HG03196 (cell line): ENCODE data around the gene CPT2.
A peak's percentile ranks its signal among the peaks of the same experiment; 100 is the strongest.

Experiments used
- ATAC-seq: cut with Tn5 transposase; IDR thresholded peaks from one replicate; pipeline ENCODE4 v1.9.1; 2021; ENCODE audit not compliant: unreplicated experiment

CPT2 gene

GRCh38 chr1:53196485-53197290 lies at the start of gene CPT2:
CPT2 (plus strand) TSS chr1:53196824; CDS start chr1:53196944, 120 bp downstream.
- peak; percentile 99 for ATAC-seq

GRCh38 chr1:53147174-53147573 lies 49.5 kb upstream of the CPT2 start:
- ATAC-seq = no peak

GRCh38 chr1:53148123-53148522 lies 48.5 kb upstream of the CPT2 start:
- ATAC-seq = no peak

- ATAC-seq = no peak
Measured at GRCh38 chr1:53153752-53154151, 42.9 kb upstream of the CPT2 start.

- no peak for ATAC-seq
Measured at GRCh38 chr1:53154859-53155438, 41.7 kb upstream of the CPT2 start.

GRCh38 chr1:53155534-53155933 lies 41.1 kb upstream of the CPT2 start:
- no peak for ATAC-seq

- ATAC-seq = no peak
Measured at GRCh38 chr1:53155945-53156344, 40.7 kb upstream of the CPT2 start.

GRCh38 chr1:53156783-53157182 lies 39.8 kb upstream of the CPT2 start:
- ATAC-seq = no peak

GRCh38 chr1:53158900-53159299 lies 37.7 kb upstream of the CPT2 start:
- ATAC-seq = no peak

GRCh38 chr1:53160924-53161378 lies 35.7 kb upstream of the CPT2 start:
- ATAC-seq = no peak

GRCh38 chr1:53162621-53163020 lies 34.0 kb upstream of the CPT2 start:
- ATAC-seq = no peak

GRCh38 chr1:53163291-53163768 lies 33.3 kb upstream of the CPT2 start:
- ATAC-seq = no peak

- no peak for ATAC-seq
Measured at GRCh38 chr1:53165408-53165961, 31.1 kb upstream of the CPT2 start.

- ATAC-seq = no peak
Measured at GRCh38 chr1:53166366-53166765, 30.3 kb upstream of the CPT2 start.

- no peak for ATAC-seq
Measured at GRCh38 chr1:53166912-53167311, 29.7 kb upstream of the CPT2 start.

GRCh38 chr1:53172426-53173128 lies 24.0 kb upstream of the CPT2 start:
- no peak for ATAC-seq

- no peak for ATAC-seq
Measured at GRCh38 chr1:53174971-53175913, 21.4 kb upstream of the CPT2 start.

- ATAC-seq = no peak
Measured at GRCh38 chr1:53176452-53177208, 20.0 kb upstream of the CPT2 start.

- ATAC-seq = no peak
Measured at GRCh38 chr1:53180226-53180625, 16.4 kb upstream of the CPT2 start.

GRCh38 chr1:53180951-53181350 lies 15.7 kb upstream of the CPT2 start:
- ATAC-seq = no peak
